Stomach (tissue), 9 donors: ENCODE data around the gene ADD2. TPM values are rescaled to one million over a fixed set of nuclear protein-coding genes. Genes with fewer than 3 reads are reported as not detected.

Experiments
- DNase-seq, 2 donors: peaks; one replicate each; pipeline versions ENCODE4 v3.0.0 to v3.0.0-alpha.2; 2013 to 2019
- H3K27ac ChIP-seq, 5 donors: fragments of 200-600 bp in 4 of 5; sonication (generic) in 4 of 5; one replicate each; pipeline ENCODE4 v1.5.1; 2013 to 2019; ENCODE audit warnings: mild to moderate bottlenecking in 1 of 5, moderate library complexity in 1 of 5
- H3K27me3 ChIP-seq, 3 donors: fragments of 200-600 bp; sonication (generic); one replicate each; pipeline ENCODE4 v1.5.1; 2017 to 2019; ENCODE audit warnings: mixed run types in 1 of 3
- H3K36me3 ChIP-seq, 4 donors: fragments of 200-600 bp; sonication (generic); 1 replicate in 3 of 4; 2 replicates in 1 of 4; pipeline ENCODE4 v1.5.1; 2016 to 2019
- H3K4me1 ChIP-seq, 4 donors: fragments of 200-600 bp; sonication (generic); one replicate each; pipeline ENCODE4 v1.5.1; 2016 to 2019
- H3K4me3 ChIP-seq, 4 donors: fragments of 200-600 bp; sonication (generic) in 3 of 4; one replicate each; pipeline ENCODE4 v1.5.1; 2016 to 2019; ENCODE audit warnings: mild to moderate bottlenecking in 1 of 4
- H3K9me3 ChIP-seq, 4 donors: fragments of 200-600 bp; sonication (generic); one replicate each; pipeline ENCODE4 v1.5.1; 2016 to 2019
- EP300 ChIP-seq: sonication (generic); formaldehyde crosslinking; IDR thresholded peaks from one replicate; pipeline ENCODE4 v1.6.1; 2017; ENCODE audit warnings: antibody characterized with exemption
- POLR2A ChIP-seq, 4 donors: fragments of 450-650 bp; IDR thresholded peaks; one replicate each; pipeline ENCODE4 v1.6.1; 2016; ENCODE audit warnings: antibody characterized with exemption in 4 of 4, control low read depth in 2 of 4, mild to moderate bottlenecking in 1 of 4, moderate library complexity in 1 of 4
- POLR2AphosphoS5 ChIP-seq, 3 donors: sonication (generic); formaldehyde crosslinking; IDR thresholded peaks; one replicate each; pipeline ENCODE4 v1.6.1; 2016; ENCODE audit warnings: antibody characterized with exemption in 3 of 3
- WGBS, 5 donors: extraction: QIAGEN DNeasy Blood & Tissue Kit in 3 of 5; methylation state at CpG; one replicate each; pipeline versions ENCODE4 v1.1.5 to v1.1.7; 2013 to 2018; 5-methylcytosine and 5-hydroxymethylcytosine counted together
- intact Hi-C: fragments of 100-400 bp; cut with DNase I; formaldehyde crosslinking; loops from one replicate; pipeline ENCODE4 v1.15.1; 2023; ENCODE audit warnings: low total_unique reads
- polyA plus RNA-seq, 3 donors: library from polyadenylated mRNA; stranded (reverse); fragments of 200-250 nt; gene quantifications; one replicate each; pipeline ENCODE4 v1.2.3, GENCODE V29; 2013
- total RNA-seq, 5 donors: library from RNA; depleted of rRNA; stranded (reverse); fragments of >200 nt; gene quantifications; one replicate each; pipeline versions ENCODE4 v1.1.0 to v1.2.3, GENCODE V29; 2014 to 2016
- TF ChIP-seq, protein P1 (sequence below), 7 experiments: fragments of 450-650 bp in 4 of 7; fragments of 200-600 bp in 3 of 7; sonication (generic) in 3 of 7; IDR thresholded peaks; one replicate each; pipeline ENCODE4 v1.5.1; 2016 to 2019; ENCODE audit warnings: antibody characterized with exemption in 7 of 7, control low read depth in 2 of 7, mild to moderate bottlenecking in 1 of 7
- donor health status: healthy with polysubstance abuse.
- donor health status: Bipolar disorder and iron deficiency.
- donor health status: healthy.

Gene ADD2
- total and polyA plus RNA-seq, 8 donors, result 0.12 to 5.5 (median 1.5) TPM; not detected in 2

DNA sequence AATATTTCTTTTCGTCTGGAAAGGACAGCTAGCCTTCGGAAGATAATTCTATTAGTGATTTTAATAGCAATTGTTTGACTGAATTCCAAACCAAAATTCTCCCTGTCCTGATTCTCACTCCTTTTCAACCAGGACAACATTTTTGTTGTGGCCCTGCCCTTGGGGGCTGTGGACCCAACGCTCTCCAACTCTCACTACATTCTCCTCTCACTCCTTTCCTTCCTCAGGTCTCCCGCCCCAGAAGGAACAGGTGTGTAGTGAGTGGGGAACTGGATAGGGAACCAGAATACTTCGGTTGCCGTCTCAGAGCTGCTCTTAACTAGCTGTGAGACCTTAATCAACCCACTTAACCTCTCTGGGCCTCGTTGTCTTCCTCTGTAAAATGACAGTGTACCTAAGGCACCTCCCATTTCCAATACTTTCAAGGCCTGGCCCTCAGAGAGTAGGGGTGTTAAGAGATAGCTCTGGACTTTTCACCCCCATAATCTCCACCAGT lies 638 bp upstream of the ADD2 start:
- Histone ChIP-seq H3K27me3 (peaks cover 0 to 91% (median 60%) of the 10 kb centered on the region in 3 donors), H3K27ac (no peak overlapping the region), H3K36me3 (no peaks in the 10 kb centered on the region), H3K4me1 (peaks cover 12 to 18% (median 15%) of the 10 kb centered on the region in 4 donors), H3K9me3 (no peaks in the 10 kb centered on the region), H3K4me3 (peak overlapping the region in 1 of 4 donors; percentile 51)
- 41 to 65% (median 46%) methylated on average over 7 of the region's 7 CpGs for WGBS, 5 donors
- DNase-seq, result no peak
- TF ChIP-seq EP300 (no peak), POLR2A (IDR thresholded peaks at IDR 0.05) (no peak), POLR2AphosphoS5 (IDR thresholded peaks at IDR 0.05) (no peak)
- TF ChIP-seq, protein P1, sequence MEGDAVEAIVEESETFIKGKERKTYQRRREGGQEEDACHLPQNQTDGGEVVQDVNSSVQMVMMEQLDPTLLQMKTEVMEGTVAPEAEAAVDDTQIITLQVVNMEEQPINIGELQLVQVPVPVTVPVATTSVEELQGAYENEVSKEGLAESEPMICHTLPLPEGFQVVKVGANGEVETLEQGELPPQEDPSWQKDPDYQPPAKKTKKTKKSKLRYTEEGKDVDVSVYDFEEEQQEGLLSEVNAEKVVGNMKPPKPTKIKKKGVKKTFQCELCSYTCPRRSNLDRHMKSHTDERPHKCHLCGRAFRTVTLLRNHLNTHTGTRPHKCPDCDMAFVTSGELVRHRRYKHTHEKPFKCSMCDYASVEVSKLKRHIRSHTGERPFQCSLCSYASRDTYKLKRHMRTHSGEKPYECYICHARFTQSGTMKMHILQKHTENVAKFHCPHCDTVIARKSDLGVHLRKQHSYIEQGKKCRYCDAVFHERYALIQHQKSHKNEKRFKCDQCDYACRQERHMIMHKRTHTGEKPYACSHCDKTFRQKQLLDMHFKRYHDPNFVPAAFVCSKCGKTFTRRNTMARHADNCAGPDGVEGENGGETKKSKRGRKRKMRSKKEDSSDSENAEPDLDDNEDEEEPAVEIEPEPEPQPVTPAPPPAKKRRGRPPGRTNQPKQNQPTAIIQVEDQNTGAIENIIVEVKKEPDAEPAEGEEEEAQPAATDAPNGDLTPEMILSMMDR (IDR thresholded peaks at IDR 0.05), result no peak
- intact Hi-C loops, result no loop called here

DNA sequence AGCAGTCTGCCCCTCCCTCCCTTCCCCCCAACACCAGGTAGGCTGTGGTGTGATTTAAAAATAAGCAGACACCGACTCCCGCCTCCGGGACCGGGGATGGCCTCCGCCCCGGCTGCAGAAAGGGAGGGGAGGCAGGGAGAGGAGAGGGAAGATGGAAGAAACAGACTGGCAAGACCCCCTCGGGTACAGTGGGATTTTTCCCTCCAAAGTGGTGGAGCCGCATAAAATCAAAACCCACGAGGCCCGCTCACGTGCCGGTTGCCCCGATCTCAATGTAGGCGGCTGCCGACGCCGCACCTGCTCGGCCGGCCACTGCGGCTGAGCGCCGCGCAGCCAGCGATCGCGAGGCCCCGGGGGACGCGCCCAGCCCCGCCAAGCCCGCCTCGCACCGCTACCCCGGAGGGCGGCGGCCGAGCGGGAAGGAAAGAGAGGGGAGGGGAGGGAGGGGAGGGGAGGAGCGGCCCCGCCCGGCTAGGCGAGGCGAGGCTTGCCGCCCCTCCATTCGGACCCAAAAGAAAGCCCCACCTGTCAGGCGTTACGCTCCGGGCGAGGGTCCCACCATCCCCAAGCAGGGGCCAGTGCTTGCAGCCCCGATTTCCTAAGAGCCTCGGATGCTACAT lies 811 bp downstream of the ADD2 start:
- peak in 1 of 2 donors; percentile 51 for DNase-seq
- peak overlapping the region in 1 of 5 donors; percentile 18 for H3K27ac ChIP-seq
- no peaks in the 10 kb centered on the region for H3K36me3 ChIP-seq
- intact Hi-C loops, result no loop called here
- peaks cover 12 to 18% (median 15%) of the 10 kb centered on the region in 4 donors for H3K4me1 ChIP-seq
- H3K27me3 ChIP-seq, result peaks cover 0 to 85% (median 52%) of the 10 kb centered on the region in 3 donors
- peak overlapping the region; percentile 37 to 54 (median 46) for H3K4me3 ChIP-seq
- TF ChIP-seq, protein P1 (IDR thresholded peaks at IDR 0.05), result no peak
- no peak for TF ChIP-seq POLR2A (IDR thresholded peaks at IDR 0.05)
- no peaks in the 10 kb centered on the region for H3K9me3 ChIP-seq
- 1 to 3% (median 2%) methylated on average over 33 to 51 of the region's 51 CpGs for WGBS, 5 donors

DNA sequence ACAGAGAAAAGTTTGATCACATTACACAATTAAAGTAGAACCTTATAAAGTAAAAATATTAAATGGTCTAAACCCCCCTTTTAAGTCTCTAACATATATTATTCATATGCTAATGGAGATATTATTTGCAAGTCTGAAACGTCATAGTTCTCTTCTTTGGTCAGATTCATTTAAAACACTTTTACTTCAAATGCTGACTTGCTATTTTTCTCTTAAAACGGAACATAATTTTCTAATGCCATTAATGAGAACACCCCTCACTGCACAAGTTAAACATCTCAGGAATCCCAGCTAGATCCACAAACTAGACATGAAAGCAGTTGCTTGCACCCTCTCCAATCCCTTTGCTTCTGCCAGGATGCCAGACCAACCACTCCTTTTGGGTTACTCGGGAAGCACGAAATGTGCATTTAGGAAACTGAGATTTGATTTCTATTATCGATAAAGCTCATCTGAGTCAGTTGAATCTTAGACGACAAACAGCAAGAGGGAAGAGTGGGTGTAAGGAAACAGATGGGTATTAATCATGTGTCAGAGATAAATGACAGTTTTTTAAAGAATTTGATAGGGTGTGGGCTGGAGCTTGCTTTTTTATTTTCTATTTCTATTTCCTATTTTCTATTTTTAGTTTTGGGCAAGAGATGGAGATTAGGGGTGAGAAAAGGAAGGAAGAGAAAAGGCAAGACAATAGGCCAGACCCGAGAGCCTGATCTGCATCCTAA lies 1.5 kb downstream of the ADD2 start:
- Histone ChIP-seq H3K4me1 (peaks cover 12 to 18% (median 15%) of the 10 kb centered on the region in 4 donors), H3K27me3 (peaks cover 0 to 81% (median 52%) of the 10 kb centered on the region in 3 donors), H3K27ac (no peak overlapping the region), H3K36me3 (no peaks in the 10 kb centered on the region), H3K4me3 (peak overlapping the region in 3 of 4 donors; percentile 41 to 54 (median 51)), H3K9me3 (no peaks in the 10 kb centered on the region)
- 11 to 17% (median 14%) methylated on average over 7 of the region's 7 CpGs for WGBS, 5 donors
- DNase-seq, result no peak
- intact Hi-C loops, result no loop called here
- TF ChIP-seq POLR2A (IDR thresholded peaks at IDR 0.05), result no peak
- no peak for TF ChIP-seq EP300
- TF ChIP-seq POLR2AphosphoS5 (IDR thresholded peaks at IDR 0.05), result no peak
- TF ChIP-seq, protein P1 (IDR thresholded peaks at IDR 0.05), result no peak

DNA sequence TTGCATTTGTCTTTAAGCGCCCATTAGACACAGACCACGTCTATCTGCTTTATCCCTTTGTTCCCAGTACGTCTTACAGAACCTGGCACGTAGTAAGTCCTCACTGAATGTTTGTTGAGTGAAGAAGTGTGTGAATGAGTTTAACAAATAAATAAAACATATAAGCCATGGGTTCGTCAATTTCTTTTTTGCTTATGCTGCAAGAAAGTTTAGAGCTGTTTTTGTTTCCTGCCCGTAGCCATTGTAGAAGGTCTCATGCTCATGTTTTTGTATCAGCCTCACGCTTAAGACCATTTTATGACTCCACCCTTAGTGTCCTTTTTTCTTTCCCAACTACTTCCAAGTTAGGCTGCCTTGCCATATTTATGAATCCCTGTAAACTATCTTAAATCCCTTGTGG lies 2.5 kb downstream of the ADD2 start:
- intact Hi-C loops, result no loop called here
- Histone ChIP-seq H3K4me3 (no peak overlapping the region), H3K9me3 (no peaks in the 10 kb centered on the region), H3K4me1 (peaks cover 12 to 18% (median 15%) of the 10 kb centered on the region in 4 donors), H3K36me3 (no peaks in the 10 kb centered on the region), H3K27ac (no peak overlapping the region), H3K27me3 (peaks cover 0 to 73% (median 52%) of the 10 kb centered on the region in 3 donors)
- no peak for DNase-seq
- 79 to 90% (median 82%) methylated on average over 7 of the region's 7 CpGs for WGBS, 5 donors
- TF ChIP-seq POLR2A (IDR thresholded peaks at IDR 0.05) (no peak), EP300 (no peak), POLR2AphosphoS5 (IDR thresholded peaks at IDR 0.05) (no peak)
- TF ChIP-seq, protein P1 (IDR thresholded peaks at IDR 0.05), result no peak
